ENCODE data around the gene SMCO1.
"Not testable (repeated sequence)": the region's sequence is repeated elsewhere in the genome, so short reads cannot be mapped to it uniquely, and the experiment has no call there.

Gene SMCO1

GRCh38 chr3:196519718-196520082 is 4.6 kb upstream of the SMCO1 start:
- no peak for ATAC-seq

DNA sequence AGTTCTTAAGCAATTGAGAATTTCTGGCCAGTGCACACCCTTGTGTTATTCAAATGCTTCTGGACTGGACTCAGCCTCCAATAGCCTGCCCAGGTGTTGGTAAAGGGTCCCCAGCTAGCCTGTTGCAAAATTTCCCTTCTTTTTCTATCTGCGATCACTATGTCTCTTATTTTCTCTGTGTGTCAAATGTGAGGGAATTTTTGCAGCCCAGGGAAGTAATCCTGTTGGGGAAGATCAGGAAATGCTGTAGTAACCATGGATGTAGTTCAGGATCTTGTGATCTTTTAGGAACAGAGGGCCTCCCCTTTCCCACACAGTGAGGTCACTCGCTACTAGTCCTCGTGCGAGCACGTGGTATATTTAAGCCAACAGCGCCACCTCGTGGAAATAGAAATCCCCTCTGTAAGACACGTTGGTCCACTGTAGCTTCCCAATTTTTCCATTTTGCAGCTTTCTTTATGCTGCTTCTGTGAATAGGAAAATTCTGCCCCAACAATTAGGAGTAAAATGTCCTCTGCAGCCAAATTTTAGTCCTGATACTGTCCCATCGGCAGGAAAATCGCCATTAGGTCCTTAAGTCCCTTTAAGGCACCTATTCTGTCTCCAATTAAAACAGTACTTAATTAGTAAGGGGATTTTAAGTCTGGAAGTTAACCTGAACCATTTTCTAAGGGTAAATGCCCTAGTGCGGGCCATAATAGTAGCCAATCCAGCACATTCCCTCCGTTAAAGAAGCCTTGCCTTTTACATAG is 4.0 kb upstream of the SMCO1 start:
- ATAC-seq, result peak in 1 of 2 donors; percentile 60

DNA sequence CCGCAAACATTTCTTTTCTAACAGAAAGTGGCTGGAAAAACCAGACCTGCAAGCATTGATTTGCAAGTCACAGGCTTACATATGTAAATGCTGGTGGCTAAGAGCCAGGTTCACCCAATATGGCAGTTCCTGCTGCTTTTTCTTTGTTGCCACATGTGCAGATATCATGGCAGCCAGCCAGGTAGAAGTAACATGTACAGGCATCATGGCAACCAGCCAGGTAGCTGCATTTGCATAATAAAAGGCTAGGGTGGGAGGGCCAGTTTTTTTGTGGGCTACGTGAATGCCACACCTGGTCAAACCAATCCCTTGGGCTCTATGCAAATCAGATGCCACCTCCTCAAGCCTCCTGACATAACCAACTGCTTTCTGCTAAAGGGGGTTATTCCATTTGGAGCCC is 2.8 kb upstream of the SMCO1 start:
- no peak for ATAC-seq

DNA sequence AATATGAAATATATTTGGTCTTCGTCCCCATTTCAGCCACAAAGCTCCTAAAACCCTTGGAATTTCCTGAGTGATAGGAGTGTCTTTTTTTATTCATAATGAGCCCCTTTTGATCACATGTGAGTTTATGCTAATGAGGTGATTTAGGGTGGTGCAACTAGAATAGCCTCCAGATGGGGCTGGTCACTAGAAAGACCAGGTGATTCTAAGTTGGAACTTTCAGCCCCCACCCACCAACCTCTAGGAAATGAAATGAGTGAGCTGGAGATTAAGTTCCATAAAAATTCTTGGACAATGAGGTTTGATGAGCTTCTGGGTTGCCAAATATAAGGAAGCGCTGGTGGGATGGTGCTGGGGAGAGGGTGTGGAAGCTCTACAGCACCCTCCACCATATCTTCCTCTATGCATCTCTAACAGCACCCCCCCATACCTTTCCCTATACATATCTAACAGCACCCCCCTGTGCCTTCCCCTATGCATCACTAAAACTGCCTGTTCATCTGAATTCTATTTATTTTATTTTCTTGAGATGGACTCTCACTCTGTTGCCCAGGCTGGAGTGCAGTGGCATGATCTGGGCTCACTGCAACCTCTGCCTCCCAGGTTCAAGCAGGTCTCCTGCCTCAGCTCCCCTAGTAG is 2.1 kb upstream of the SMCO1 start:
- ATAC-seq, result no peak

GRCh38 chr3:196514350-196514716 is 813 bp downstream of the SMCO1 start:
- no peak for ATAC-seq

- no peak for ATAC-seq
Observed at GRCh38 chr3:196513697-196514349, 1.3 kb downstream of the SMCO1 start.

DNA sequence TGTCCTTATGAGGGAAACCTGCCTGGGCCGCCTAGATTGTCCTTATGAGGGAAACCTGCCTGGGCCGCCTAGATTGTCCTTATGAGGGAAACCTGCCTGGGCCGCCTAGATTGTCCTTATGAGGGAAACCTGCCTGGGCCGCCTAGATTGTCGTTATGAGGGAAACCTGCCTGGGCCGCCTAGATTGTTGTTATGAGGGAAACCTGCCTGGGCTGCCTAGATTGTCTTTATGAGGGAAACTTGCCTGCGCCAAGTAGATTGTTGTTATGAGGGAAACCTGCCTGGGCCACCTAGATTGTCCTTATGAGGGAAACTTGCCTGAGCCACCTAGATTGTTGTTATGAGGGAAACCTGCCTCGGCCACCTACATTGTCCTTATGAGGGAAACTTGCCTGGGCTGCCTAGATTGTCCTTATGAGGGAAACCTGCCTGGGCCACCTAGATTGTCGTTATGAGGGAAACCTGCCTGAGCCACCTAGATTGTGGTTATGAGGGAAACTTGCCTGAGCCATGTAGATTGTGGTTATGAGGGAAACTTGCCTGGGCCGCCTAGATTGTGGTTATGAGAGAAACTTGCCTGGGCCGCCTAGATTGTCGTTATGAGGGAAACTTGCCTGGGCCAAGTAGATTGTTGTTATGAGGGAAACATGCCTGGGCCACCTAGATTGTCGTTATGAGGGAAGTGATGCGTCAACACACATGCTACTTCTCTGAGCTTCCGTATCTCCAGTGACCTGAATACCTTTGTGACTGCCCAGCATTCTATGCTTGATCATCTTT is 3.3 kb downstream of the SMCO1 start:
- ATAC-seq, result not testable (repeated sequence)

DNA sequence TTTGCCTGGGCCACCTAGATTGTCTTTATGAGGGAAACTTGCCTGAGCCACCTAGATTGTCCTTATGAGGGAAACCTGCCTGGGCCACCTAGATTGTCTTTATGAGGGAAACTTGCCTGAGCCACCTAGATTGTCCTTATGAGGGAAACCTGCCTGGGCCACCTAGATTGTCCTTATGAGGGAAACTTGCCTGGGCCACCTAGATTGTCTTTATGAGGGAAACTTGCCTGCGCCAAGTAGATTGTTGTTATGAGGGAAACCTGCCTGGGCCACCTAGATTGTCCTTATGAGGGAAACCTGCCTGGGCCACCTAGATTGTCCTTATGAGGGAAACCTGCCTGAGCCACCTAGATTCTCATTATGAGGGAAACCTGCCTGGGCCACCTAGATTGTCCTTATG is 4.0 kb downstream of the SMCO1 start:
- not testable (repeated sequence) for ATAC-seq

DNA sequence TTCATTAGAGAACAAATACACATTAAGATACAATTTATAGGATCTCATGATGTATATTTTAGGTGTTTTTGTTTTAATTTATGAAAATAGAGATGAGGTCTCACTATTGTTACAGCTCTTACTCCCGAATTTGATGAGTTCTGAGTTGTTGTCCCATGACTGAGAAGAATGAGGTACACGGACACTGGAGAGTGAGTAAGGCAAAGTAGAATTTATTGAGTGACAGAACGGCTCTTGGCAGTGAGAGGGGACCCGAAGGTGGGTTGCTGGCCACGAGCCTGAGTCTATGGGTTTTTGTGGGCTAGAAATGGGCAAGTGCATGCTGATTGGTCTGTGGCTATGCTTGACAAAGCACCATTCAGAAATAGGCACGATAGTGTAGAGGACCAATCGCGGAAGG is 8.5 kb downstream of the SMCO1 start:
- no peak for ATAC-seq

GRCh38 chr3:196504556-196504955 is 10.6 kb downstream of the SMCO1 start:
- no peak for ATAC-seq

- not testable (repeated sequence) for ATAC-seq
Observed at GRCh38 chr3:196504077-196504398, 11.1 kb downstream of the SMCO1 start.

GRCh38 chr3:196503196-196504076 is 11.7 kb downstream of the SMCO1 start, which contains the start of gene RNF168:
Gene RNF168, minus strand, starts transcription at chr3:196503768. Its CDS starts 595 bp downstream, at chr3:196503173.
- ATAC-seq, result peak; percentile 82 to 84

DNA sequence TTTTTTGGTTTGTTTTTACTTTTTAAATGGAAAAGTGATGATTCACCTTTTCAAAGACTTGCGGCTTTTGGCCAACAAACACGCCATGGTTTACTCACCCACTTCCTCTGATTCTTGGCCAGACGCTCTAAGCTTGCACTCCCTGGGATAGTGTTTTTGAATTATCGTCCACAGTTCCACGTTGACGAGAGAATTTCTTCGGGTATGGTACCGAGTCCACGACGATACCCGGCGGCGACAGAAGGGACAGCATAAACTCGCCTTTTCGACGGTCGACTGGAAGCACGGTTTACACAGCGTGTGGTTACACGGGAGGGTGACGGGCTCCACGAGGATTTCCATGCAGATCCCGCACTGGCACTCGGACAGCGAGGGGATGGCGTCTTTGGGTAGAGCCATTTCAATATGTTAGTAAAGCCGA is 12.4 kb downstream of the SMCO1 start:
- peak; percentile 29 to 39 for ATAC-seq

- ATAC-seq, result peak in 1 of 2 donors; percentile 22
Observed at GRCh38 chr3:196501316-196502044, 13.7 kb downstream of the SMCO1 start.

GRCh38 chr3:196499807-196500524 is 15.2 kb downstream of the SMCO1 start:
- no peak for ATAC-seq

DNA sequence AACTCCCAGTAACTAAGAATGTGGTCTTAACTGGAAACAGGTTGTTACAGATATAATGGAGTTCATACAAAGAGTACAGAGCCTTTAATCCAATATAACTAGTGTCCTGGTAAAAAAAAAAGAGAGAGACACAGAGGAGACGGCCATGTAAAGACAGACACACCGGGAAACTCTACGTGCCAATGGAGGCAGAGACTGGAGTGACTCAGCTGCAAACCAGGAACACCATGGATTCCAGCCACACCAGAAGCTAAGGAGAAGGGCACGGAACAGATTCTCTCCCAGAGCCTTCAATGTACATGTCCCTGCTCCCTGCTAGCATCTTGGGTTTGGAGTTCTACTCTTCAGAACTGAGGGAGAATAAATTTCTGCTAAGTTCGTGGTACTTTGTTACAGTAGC is 16.1 kb downstream of the SMCO1 start:
- no peak for ATAC-seq

DNA sequence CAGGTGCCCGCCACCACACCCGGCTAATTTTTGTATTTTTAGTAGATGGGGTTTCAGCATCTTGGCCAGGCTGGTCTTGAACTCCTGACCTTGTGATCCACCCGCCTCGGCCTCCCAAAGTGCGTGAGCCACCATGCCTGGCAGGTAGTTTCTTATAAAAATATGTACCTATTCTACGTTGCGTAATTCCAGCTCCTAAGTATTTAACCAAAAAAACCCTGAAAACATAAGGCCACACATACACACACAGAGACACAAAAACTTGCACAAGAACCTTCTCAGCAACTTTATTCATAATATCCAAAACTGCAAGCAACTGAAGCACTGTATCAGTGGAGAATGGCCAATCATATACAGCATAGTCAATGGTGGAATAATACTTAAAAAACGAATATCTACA is 16.8 kb downstream of the SMCO1 start:
- no peak for ATAC-seq

DNA sequence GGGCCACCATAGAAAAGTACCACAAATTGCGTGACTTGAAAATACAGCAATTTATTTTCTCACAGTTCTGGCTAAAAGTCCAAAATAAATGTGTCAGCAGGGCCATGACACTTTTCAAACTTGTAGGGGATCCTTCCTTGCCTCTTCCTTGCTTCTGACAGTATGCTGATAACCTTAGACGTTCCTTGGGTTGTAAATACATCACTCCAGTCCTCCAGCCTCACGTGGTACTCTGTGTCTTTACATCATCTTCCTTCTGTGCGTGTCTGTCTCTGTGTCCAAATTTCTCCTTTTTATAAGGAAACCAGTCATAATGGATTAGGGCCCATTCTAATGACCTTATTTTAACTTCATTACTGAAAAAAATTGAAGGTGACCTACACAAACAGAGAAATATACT is 19.0 kb downstream of the SMCO1 start:
- no peak for ATAC-seq

- no peak for ATAC-seq
Observed at GRCh38 chr3:196493292-196493691, 21.9 kb downstream of the SMCO1 start.

DNA sequence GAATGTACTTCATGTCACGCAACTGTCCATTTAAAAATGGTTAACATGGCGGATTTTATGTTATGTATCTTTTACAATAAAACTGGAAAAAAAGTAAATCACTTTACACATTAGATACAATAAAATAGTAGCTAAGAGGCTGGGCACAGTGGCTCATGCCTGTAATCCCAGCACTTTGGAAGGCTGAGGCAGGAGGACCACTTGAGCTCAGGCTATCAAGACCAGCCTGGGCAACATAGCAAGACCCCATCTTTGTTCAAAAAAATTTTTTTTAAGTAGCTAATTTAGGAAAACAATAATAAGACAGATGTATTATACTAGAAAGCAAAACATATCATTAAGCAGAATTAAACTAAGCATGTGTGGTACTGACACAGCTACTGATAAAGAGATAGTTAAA is 23.1 kb downstream of the SMCO1 start:
- no peak for ATAC-seq

DNA sequence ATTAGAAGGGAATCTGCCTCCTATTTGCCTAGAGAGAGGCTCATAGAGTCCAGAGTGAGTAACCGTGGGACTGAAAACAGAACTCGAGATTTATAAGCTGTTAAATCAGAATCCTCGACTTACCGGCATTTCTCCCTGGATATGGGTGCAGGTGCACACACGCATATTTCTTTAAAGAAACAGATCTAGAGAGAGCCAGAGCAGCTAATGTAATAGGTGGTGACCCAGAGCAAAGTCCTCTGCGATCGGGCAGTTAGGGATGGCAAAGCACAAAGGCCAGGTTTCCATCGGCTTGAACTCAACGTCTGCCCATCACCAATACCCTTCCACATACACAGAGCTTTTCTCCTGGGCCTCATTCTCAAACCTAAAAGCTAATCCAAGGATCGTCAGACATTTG is 25.4 kb downstream of the SMCO1 start:
- no peak for ATAC-seq

Data from activated CD4-positive, CD25-positive, alpha-beta regulatory T cell treated with anti-CD3 and anti-CD28 coated beads, Interleukin-2, amount 50 U/mL, for 24 hours (primary cell).